GM11168 (cell line): ENCODE data around the gene ACBD6.

ENCODE experiments used
- in situ Hi-C: fragments of 300-500 bp; cut with MboI; formaldehyde crosslinking; loops from one replicate; pipeline ENCODE4 v1.12.0; 2022; ENCODE audit warnings: low sequenced_read_pairs; ENCODE audit not compliant: unreplicated experiment

ACBD6 gene

DNA sequence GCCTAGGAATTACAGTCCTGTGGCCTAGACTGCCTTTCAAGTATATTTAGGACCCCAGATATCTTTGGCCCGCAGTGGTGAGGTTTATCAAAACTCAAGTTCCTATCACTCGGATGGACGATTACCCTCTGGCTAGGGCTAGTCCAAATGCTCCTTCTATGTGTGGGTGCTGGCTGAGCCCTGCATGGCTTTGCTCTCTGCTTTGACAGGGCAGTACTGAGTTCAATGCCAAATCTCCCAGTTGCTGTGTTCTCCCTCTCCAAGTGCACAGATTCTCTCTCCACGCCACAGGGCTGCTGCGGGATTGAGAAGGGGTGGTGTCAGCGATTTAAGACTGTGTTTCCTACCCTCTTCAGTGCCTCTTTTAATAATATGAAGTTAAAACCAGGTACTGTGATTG is 175.3 kb downstream of the ACBD6 start:
- in situ Hi-C loops: no loop called here

DNA sequence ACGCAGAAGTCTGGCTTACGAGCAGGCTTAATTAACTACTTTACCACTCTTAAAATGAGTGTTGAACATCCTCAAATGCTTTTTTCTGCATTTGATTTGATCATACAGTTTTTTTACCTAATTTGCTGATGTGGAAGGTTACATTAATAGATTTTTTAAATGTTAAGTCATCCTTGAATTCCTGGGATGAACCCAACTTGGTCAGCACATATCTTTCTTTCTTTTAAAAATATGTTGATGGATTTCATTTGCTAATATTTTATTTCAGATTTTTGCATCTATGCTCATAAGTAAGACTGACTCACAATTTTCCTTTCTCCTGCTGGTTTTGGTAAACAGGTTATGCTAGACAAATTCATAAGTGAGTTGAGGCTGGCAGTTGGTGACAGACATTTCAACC is 189.5 kb downstream of the ACBD6 start:
- in situ Hi-C loops: no loop called here

DNA sequence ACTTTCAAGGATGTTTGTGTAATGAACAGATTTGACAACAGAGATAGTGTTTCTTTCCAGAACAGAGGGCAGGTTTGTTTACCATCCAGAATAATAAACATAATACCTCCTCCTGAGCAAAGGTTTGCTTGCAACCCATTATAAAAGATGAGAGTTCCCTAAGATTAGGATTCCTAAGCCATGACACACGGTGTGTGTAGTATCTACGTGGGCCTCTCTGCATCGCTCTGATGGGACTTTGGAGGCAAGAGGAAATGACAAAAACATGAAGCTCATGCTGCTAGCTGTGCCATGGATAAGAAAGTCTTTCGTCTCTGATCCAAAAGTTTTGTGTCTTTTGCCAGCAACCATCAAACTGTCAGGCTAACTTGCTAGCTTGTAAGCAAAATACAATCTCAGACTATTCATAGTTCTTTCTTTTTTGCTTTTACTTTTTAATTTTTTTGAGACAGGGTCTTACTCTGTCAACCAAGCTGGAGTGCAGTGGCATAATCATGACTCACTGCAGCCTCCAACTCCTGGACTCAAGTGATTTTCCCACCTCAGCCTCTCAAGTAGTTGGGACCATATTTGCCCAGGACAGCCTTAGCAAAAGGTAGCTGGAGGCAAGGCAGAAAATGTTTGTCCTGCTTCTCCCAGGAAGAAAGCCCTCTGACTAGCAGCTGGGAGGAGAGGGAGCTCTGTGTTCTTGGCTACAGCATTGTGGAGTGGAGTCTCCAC is 191.2 kb downstream of the ACBD6 start:
- in situ Hi-C loops: no loop called here

DNA sequence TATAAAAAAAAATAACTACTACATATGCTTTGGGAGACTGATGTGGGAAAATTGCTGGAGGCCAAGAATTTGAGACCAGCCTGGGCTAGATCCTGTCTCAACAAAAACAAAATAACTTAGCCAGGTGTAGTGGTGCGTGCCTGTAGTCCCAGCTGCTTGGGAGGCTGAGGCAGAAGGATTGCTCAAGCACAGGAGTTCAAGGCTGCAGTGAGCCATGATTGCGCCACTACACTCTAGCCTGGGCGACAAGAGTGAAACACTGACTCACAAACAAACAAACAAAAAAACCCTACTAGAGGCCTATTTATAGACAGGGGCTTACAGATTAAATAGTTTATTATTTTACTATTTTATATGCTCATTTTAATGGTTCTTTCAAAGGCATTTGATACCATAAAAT is 192.3 kb downstream of the ACBD6 start:
- in situ Hi-C loops: no loop called here

DNA sequence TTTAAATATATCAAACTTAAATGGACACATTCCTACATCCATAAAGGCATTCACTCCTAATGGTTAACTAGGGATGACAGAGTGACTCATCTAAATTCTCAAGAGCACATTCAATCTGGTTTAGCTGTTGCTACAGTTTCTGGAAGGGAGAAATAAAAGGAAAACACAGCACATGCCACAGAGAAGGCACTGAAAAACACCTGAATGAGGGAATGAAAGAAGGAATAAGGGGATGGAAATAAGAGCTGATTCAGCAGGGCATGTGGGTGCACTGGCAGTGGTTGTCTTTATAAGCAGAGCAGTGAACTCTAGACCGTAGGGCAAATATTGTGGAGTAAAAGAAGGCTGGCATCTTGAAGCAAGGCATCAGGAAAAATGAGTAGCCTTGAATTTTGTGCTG is 193.0 kb downstream of the ACBD6 start:
- in situ Hi-C loops: no loop called here

DNA sequence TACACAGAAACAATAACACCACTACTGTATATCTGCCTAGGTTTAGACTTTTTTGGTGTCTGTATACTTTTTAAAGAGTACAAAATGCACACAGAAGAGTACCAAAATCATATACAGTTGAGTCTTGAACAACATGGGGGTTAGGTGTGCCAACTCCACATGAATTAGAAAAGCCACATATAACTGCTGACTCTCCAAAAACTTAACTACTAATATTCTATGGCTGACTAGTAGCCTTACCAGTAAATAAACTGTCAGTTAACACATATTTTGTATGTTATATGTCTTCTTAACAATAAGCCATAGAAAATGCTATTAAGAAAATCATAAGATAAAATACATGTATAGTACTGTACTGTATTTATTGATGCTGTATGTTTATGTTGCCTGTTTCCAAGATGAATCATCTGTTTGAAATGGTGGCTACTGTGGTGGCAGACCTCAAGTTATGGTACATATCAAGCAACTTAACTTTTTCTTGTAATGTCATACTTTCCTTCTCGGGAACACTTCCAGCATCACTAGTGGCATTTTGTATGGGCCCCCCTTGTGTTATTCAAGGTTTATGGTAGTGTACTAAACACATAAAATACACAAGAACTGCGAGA is 201.1 kb downstream of the ACBD6 start:
- in situ Hi-C loops: no loop called here

DNA sequence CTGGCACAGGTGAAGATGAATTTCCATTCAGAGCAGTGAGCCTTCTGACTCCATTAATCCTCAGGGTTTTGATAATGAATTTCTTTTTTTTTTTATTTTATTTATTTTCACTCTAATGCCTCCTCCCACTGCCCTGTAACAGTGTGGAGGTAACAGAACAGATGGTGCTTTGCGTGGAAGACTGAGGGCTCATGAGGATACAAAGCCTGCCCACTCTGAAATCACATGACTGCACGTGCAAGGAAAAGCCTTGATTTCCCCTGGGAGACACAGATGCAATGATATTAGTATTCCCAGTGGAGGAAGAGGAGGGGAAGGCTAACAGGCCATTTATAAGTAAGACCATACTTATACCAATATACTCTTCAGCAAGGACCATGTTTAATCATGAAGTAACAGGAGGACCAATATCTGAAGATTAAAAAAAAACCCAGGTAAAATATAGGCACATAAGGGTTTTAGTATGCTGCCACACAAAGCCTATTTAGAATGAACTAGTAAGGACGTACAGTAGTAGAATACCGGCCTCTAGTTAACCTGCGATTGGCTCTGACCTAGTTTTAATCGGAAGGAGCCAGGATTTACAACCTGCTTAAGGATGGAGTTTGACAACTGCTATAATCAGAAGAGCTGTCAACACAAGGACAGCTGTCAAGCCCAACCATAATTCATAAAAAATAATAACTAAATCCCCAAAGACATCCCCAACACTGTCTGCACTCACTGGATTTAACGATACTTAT is 202.7 kb downstream of the ACBD6 start:
- in situ Hi-C loops: no loop called here

DNA sequence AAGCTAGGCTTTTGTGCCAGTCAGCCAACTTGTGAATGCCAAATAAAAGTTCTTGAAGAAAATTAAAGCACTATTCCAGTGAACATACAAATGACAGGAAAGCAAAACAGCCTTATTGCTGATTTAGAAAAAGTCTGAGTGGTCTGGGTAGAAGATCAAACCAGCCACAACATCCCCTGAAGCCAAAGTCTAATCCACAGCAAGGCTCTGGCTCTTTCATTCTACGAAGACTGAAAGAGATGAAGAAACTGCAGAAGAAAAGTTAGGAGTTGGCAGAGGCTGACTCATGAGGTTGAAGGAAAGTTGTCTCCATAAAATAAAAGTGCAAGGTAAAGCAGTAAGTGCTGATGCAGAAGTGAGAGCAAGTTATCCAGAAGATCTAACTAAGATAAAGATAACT is 206.4 kb downstream of the ACBD6 start:
- in situ Hi-C loops: no loop called here

DNA sequence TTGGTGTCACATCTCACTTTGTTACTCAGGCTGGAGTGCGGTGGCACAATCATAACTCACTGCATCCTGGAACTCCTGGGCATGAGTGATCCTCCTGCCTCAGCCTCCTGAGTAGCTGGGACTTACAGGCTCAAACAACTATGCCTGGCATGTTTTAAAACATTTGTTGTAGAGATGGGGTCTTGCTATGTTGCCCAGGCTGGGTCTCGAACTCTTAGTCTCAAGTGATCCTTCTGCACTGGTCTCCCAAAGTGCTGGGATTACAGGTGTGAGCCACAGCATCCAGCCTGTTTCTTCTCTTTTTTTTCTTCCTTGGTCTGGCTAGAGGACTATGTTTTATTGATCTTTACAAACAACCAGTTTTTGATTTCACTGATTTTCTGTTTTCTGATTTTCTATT is 207.7 kb downstream of the ACBD6 start:
- in situ Hi-C loops: no loop called here

DNA sequence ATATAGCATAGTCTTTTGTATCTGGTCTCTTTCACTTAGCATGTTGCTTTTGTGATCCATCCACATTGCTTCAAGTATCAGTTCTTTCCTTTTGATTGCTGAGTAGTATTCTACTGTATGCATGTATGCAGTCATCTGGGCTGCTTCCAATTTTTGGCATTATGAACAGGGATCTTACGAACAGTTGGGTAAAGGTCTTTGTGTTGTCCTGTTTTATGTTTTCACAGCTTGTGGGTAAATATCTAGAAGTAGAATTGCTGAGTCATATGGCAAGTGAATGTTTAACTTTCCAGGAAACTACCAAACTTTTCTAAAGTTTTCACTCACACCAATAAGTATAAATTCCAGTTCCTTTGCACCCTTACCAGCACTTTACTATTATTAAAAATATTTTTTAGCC is 211.4 kb downstream of the ACBD6 start:
- in situ Hi-C loops: no loop called here

DNA sequence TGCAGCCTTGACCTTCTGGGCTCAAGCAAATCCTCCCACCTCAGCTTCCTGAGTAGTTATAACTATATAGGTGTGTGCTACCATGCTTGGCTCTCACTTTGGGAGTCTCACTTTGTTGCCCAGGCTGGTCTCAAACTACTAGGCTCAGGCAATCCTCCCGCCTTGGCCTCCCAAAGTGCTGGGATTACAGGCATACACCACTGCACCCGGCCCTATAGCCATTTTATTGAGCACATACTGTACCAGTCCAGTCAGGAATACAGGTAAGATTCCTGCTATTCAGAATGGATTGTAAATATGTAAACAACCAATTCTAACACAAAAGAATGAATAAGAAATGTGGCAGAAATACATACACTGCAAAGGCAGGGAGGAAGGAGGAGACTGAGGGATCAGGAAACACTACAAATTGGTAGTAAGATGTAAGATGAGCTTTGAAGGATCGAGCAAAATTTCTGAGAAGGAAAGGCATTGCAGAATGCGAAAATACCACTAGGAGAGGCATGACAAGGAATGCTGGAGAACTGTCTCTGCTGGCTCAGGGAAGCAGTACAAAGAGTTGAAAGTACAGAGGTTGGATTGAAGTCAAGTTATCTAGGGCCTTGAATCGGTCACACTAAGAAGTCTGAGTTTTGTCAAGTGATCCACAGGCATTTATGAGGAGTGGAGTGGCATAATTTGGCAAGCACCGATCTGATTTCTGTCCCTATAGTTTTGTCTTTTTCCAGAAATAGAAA is 211.9 kb downstream of the ACBD6 start:
- in situ Hi-C loops: no loop called here

DNA sequence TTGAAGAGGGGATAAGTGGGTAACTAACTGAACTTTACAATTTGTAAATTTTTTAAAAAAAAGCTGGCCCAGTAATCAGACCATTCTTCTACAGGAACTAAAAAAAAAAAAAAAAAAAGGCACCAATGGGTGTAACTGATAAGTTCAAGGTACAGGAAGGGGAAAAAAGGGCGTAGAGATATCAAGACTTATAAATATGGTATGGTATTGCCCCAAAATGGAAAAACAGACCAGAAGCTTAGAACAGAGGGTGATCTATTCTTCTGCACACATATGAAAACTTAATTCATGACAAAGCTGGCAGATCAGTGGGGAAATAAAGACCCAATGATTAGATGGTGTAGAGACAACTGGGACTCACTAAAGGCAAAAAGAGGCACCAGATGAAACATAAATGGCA is 213.4 kb downstream of the ACBD6 start:
- in situ Hi-C loops: no loop called here

DNA sequence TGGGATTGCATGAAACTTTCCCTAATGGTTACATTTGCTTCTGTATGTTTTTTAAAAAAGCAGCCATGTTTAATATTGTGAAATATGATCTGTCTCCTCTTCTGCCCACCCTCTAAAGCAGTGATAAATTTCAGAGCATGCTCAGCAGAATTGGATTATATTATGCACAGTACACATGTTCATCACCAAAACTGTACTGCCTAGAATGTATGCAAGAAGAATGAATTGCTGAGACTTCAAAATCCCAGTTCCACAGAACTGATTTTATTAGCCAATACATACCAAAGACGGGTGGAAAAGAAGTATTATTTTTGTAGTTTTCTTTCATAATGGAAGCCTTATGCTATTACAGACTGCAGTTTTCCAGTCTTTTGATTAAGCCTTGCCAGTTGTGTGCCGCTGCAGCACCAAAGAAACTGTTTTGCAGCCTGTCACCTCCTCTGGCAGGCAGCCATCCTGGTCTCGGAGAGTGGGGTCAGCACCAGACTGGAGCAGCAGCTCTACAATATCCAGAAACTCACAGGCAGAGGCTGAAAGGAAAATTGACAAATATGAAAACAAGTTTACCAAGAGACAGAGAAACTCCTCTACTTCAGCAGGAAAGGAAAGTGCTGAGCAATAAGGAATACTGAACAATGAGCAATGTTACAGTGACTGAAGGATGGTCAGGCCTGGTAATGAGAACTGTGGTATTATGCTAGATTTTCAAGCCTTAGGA is 214.2 kb downstream of the ACBD6 start:
- in situ Hi-C loops: no loop called here

DNA sequence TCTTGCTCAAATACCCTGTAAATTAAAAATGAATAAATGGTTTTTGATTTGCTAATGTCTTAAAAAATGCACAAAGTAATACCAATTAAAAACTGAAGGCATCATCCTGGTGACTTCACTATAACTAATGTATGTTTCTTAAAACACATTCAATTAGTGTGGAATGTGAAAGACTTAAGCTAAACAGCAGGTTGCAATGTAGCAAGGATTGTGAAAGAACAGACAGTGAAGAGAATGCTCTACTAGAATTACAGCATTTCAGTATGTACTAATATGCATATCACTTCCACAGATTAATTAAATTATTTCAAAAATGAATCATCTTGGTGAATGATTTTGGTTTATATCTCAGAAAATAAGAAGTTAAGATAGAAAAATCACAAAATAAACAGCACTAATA is 216.0 kb downstream of the ACBD6 start:
- in situ Hi-C loops: no loop called here

DNA sequence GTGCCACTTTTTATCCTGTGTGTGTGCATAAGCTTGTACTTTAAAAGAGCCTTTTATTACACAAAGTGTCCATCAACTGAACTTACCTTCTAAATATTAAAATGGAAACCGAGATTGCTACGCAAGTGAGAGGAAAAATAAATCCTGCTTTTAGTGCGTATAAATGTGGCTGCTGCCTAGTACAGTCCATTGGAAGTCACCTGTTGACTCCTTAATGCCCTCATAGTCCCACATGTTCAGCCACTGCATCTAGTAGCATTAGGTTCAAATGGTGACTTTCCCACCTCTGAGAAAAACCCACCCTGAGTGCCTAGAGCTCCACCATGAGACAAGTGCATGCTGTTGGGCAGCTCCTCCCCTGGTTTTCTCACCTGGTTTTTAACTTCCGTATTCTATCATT is 219.3 kb downstream of the ACBD6 start:
- in situ Hi-C loops: no loop called here

DNA sequence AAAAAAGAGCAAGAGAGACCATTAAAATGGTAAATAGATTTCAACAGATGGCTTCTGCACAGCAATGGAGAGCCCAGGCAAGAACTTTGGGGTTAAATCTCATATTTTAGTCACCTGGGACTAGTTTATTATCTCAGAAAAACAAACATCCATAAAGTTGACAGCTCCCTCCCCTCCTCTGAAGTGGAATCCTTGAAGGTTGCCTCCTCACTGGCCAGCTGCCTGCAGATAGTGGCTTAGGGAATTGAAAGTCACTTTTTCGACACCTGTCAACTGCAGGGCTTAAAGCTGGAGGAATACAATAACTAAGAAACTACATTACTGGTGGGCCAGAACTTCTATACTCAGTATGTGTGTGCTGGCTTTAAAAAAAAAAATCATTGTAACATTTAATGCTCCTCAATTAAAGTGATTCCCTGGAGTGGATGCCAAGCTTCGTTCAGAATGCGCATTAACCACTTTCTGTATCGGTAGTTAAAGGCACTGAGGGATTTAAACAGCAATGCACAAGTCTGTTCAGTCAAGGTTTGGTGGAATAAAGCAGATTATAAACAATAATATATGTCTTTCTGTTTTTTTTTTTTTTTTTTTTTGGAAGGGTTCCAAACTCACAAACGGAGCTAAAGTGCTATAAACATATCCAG is 219.9 kb downstream of the ACBD6 start:
- in situ Hi-C loops: no loop called here

DNA sequence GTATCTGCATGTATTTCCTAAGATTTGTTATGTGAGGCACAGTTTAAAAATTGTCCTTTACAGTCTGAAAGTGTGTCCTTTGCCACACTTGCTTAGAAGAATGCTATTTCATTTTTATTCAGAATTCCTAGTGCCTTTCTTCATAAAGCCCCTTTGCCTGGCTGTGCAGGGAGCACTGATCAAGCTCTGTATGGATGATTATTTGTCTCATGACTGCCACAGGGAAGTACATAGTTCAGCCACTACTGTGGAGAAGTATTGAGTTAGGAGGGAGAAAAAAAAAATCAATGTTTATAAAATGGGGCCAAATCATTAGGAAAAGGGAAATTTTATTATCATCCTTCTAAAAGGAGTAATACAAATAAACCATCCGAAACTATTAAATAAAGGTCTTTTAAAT is 220.9 kb downstream of the ACBD6 start:
- in situ Hi-C loops: no loop called here

DNA sequence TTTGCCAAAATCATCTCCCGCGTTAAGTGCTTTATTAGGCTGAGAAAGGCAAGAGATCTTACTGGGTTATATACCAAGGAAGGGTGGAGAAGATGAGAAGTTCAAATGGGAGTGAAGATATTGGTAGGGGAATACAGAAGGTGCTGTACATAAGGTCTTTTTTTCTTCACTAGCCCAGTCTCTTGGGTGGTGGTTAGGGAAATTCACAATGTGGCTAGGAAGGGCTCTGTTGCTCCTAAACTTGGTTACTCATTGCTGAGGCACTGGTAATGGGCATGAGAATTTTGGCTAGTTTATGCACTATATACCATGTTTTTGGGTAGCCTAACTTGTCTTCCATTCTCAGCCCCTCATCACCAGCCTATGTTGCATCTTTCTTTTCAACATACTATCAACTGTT is 221.8 kb downstream of the ACBD6 start:
- in situ Hi-C loops: no loop called here

DNA sequence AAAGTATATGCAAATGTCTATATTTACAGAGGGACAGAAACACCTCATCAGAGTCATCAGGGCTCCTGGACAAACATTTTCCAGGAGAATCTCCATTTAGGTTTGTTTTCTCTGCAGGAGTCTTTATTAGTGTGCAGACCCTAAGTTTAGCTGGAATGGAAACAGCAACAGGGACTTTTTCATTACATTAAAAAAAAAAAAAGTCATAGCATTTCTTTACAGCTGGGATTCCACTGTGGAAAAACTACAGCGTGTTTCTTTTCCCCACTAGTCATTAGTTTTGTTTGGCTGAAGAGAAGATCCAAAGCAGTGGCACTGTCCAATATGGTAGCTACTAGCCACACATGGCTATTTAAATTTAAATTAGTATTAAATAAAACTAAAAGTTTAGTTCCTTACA is 222.7 kb downstream of the ACBD6 start:
- in situ Hi-C loops: no loop called here
